Bronchial epithelial cell (primary cell): ENCODE data around the gene SKAP2. TPM values are rescaled to one million over a fixed set of nuclear protein-coding genes. Genes with fewer than 3 reads are reported as not detected.

ENCODE experiments used
- DNase-seq: peaks from one replicate; pipeline ENCODE4 v3.0.0-alpha.2; 2010; ENCODE audit warnings: low read depth
- FAIRE-seq: peaks from 2 replicates; lab custom pipeline; 2011; peaks lifted over from hg19 to GRCh38; lab: Jason Lieb, UNC
- H3K27me3 ChIP-seq: 2 replicates; pipeline ENCODE4 v1.5.1; 2011; ENCODE audit warnings: low read length; ENCODE audit not compliant: control insufficient read depth, insufficient read depth
- H3K36me3 ChIP-seq: 2 replicates; pipeline ENCODE4 v1.5.1; 2011; ENCODE audit warnings: low read length; ENCODE audit not compliant: control insufficient read depth, insufficient read depth
- H3K4me3 ChIP-seq: 2 replicates; pipeline ENCODE4 v1.5.1; 2011; ENCODE audit warnings: mild to moderate bottlenecking, low read depth, low read length, control low read depth
- total RNA-seq: library from RNA; depleted of rRNA; stranded (reverse); fragments of >200 nt; gene quantifications from 2 replicates; pipeline ENCODE4 v1.2.1, GENCODE V29; 2014
- TF ChIP-seq, protein P1 (sequence below): IDR thresholded peaks from 2 replicates; pipeline ENCODE4 v1.5.1; 2011; ENCODE audit warnings: mild to moderate bottlenecking, moderate library complexity, low read length, control low read depth, inconsistent platforms; ENCODE audit not compliant: insufficient read depth, severe bottlenecking

Gene SKAP2
- total RNA-seq, 1 donor from 2014 or later, result 2.1 TPM

DNA sequence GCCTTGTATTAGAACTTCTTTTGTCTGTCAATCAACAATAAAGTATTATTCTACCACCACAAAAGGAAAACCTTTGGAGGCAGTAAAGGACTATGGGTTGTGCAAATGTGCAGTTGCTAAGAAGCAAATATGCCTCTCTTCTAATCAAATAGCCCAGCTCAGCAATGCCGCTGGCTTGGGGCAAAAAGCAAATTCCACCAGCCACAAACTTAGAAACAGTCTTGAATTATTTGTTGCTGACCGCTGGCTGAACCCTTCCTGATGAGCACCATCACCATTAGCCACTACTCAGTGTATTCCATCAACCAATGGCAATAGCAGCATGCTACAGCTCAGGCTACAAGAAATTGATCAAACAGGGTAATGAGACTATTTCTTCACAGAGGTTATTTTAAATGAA lies 51.0 kb downstream of the SKAP2 start:
- H3K27me3 ChIP-seq, result no peaks in the 10 kb centered on the region
- no peaks in the 10 kb centered on the region for H3K36me3 ChIP-seq
- TF ChIP-seq, protein P1, sequence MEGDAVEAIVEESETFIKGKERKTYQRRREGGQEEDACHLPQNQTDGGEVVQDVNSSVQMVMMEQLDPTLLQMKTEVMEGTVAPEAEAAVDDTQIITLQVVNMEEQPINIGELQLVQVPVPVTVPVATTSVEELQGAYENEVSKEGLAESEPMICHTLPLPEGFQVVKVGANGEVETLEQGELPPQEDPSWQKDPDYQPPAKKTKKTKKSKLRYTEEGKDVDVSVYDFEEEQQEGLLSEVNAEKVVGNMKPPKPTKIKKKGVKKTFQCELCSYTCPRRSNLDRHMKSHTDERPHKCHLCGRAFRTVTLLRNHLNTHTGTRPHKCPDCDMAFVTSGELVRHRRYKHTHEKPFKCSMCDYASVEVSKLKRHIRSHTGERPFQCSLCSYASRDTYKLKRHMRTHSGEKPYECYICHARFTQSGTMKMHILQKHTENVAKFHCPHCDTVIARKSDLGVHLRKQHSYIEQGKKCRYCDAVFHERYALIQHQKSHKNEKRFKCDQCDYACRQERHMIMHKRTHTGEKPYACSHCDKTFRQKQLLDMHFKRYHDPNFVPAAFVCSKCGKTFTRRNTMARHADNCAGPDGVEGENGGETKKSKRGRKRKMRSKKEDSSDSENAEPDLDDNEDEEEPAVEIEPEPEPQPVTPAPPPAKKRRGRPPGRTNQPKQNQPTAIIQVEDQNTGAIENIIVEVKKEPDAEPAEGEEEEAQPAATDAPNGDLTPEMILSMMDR, result no peak
- no peak for DNase-seq
- FAIRE-seq, result no peak
- no peak overlapping the region for H3K4me3 ChIP-seq

DNA sequence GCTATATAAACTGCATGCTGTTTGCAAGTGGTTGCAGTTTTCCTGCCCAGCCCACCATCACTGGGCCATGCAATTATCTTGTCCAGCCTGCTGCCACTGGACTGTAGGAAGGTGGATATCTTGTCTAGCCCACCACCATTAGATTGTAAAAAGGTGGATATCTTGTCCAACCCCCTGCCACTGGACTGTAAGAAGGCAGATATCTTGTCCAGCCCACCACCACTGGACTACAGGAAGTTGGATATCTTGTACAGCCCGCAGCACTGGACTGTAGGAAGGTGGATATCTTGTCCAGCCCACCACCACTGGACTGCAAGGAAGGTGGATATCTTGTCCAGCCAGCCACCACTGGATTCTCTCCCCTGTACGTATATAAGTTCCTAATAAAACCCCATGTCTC lies 69.8 kb downstream of the SKAP2 start:
- FAIRE-seq, result no peak
- TF ChIP-seq, protein P1, result no peak
- DNase-seq, result no peak
- Histone ChIP-seq H3K27me3 (no peaks in the 10 kb centered on the region), H3K4me3 (no peak overlapping the region), H3K36me3 (no peaks in the 10 kb centered on the region)

DNA sequence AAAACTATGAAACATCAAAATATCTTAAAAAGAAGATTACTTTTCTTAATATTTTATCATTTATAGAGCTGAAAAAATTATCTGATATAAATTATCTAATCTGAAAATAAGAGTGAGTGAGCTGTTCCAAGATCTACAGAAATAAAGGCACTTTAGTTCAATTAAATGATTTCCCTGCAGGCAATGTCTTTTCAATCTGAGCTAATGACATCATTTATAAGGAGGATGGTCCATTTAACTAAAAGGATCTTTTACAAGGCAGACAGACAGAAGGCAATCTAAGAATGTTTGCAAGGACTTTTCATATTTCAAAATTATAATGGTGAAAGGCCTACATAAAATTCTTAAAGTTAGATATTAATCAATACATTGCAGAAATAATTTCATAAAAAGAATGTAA lies 71.8 kb downstream of the SKAP2 start:
- H3K4me3 ChIP-seq, result no peak overlapping the region
- no peak for DNase-seq
- no peaks in the 10 kb centered on the region for H3K27me3 ChIP-seq
- FAIRE-seq, result no peak
- TF ChIP-seq, protein P1, result no peak
- H3K36me3 ChIP-seq, result no peaks in the 10 kb centered on the region

DNA sequence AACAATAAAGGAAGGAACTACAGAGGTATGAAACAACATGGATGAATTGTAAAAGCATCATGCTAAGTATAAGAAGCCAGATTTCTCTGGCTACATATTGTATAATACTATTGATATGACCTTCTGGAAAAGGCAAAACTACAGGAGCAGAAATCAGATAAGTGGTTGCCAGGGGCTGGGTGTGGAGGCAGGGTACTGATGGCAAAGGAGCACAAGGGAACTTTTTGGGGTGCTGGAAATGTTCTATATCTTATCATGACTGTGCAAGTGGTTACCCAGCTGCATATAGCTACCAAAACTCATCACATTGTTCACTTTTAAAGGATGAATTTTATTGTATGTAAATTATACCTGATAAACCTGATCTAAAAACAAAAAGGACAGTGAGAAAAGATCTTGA lies 72.4 kb downstream of the SKAP2 start:
- no peaks in the 10 kb centered on the region for H3K36me3 ChIP-seq
- TF ChIP-seq, protein P1, result no peak
- DNase-seq (no peak), FAIRE-seq (no peak)
- no peak overlapping the region for H3K4me3 ChIP-seq
- H3K27me3 ChIP-seq, result no peaks in the 10 kb centered on the region

DNA sequence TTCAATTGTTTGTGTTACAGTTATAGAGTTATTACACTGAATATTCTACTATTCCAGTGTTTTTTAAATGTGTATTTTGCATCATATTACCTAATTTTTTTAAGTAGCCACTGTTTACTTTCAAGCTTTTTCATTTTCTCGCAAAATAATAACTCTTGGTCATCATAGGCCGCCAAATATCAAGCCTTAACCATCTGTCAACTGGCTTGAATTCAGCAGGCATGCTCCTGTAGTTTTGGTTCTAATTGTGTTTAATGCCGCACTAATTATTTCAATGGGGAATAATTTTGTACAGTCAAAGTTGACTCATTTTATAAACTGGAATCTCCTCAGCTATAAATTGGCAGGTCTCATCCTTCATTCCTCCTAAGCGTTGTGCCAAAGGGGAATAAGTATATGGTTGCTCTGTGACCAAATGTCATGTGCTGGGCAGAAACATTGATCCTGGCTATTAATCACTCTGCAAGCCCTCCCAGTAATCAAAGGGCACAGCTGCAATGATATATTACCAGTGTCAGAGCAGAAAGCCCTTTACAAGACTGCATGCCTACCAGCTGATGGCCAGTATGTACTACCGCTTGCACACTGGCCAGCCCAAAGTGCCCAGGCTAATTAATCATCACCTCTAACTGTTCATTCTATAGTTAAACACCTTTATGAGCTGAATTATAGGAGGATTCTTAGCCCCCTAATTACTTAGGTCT lies 74.8 kb downstream of the SKAP2 start:
- Histone ChIP-seq H3K27me3 (no peaks in the 10 kb centered on the region), H3K36me3 (no peaks in the 10 kb centered on the region), H3K4me3 (no peak overlapping the region)
- FAIRE-seq, result no peak
- TF ChIP-seq, protein P1, result no peak
- no peak for DNase-seq

DNA sequence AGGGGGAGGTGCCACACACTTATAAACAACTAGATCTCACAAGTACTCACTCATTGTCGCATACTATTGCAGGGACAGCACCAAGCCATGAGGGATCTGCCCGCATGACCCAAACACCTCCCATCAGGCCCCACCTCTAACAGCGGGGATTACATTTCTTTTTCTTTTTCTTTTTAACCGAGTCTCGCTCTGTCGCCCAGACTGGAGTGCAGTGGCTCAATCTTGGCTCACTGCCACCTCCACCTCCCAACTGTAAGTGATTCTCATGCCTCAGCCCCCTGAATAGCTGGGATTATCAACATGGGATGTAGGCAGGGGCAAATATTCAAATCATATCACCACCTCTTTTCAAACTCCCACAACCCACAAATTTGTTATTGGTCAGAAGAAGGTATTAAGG lies 76.7 kb downstream of the SKAP2 start:
- H3K4me3 ChIP-seq, result no peak overlapping the region
- TF ChIP-seq, protein P1, result no peak
- DNase-seq (no peak), FAIRE-seq (no peak)
- no peaks in the 10 kb centered on the region for H3K36me3 ChIP-seq
- no peaks in the 10 kb centered on the region for H3K27me3 ChIP-seq
